ENCODE data around the gene H6PD.

H6PD gene

DNA sequence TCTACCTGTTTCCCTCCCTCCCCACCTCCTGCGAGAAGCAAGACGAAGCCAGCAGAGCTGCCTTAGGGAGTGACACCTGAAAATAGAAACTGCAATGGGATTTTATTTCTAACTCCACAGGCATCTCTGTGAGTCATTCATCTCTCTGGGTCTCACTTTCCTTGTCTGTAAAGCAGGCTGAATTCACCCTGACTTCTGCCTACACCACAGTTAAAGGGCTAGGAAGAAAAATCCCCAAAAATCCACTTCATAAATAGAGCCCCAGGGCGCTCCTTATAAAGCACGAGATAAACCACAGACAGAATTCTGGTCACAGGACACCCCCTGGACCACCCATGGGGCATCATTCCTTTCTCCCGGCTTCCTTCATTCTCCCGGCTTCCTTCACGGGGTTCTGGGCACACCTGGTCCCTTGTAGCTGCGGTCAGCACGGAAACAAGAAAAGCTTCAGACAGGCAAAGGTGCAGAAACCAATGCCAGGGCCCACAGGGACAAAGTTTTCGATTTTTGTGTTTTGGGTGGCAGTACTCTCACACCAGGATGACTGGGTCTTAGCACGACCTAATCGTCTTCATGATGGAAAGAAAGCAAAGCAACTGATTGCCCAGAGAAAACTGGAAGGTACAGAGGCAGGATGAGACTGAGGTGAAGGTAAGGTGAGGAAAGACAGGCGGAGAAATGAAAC is 2.8 kb upstream of the H6PD start:
- WGBS: 76% methylated on average over 13 of the region's 13 CpGs
- no peaks in the 10 kb centered on the region for H3K4me1 ChIP-seq (ENCODE audit: insufficient read depth, low read length)
- H3K9ac ChIP-seq (ENCODE audit: low read depth, low read length): no peak overlapping the region
- no peak overlapping the region for H3K4me3 ChIP-seq (ENCODE audit: low read length)
- no peaks in the 10 kb centered on the region for H3K9me3 ChIP-seq (ENCODE audit: insufficient read depth, low read depth, low read length)
- no peaks in the 10 kb centered on the region for H3K27me3 ChIP-seq (ENCODE audit: insufficient read depth, low read length)
- H3K36me3 ChIP-seq (ENCODE audit: insufficient read depth, low read length): no peaks in the 10 kb centered on the region
- H3K27ac ChIP-seq (ENCODE audit: low read depth, low read length): no peak overlapping the region

DNA sequence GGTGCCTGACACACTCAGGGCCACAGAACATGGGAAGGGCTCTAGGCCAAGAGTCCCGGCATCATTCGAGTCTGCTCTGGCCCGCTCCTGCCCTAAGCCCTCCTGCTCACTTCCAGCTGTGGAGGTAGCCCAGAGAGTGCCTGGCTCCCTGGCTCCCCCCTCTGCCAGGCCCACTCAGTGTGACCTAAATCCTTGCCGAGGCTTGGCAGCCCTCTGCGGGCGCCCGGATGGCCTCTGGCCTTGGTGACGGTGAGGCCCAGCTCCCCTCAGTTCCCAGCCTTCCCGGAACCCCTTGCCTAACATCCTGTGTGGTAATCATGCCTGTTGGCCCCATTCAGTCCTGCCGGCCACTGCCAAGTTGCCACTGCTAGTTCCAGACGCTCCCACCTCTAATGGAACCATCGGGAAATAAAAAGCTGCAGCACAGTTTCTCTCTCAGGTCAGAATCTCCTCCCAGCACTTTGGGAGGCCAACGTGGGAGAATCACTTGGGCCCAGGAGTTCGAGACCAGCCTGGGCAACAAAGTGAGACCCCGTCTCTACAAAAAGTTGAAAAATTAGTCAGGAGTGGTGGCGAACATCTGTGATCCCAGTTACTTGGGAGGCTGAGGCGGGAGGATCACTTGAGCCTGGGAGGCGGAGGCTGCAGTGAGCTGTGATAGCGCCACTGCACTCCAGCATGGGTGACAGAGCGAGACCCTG is 1.2 kb upstream of the H6PD start:
- H3K36me3 ChIP-seq (ENCODE audit: insufficient read depth, low read length): no peaks in the 10 kb centered on the region
- H3K9me3 ChIP-seq (ENCODE audit: insufficient read depth, low read depth, low read length): no peaks in the 10 kb centered on the region
- WGBS: 87% methylated on average over 19 of the region's 20 CpGs
- H3K4me3 ChIP-seq (ENCODE audit: low read length): no peak overlapping the region
- no peak overlapping the region for H3K9ac ChIP-seq (ENCODE audit: low read depth, low read length)
- no peaks in the 10 kb centered on the region for H3K27me3 ChIP-seq (ENCODE audit: insufficient read depth, low read length)
- no peak overlapping the region for H3K27ac ChIP-seq (ENCODE audit: low read depth, low read length)
- H3K4me1 ChIP-seq (ENCODE audit: insufficient read depth, low read length): no peaks in the 10 kb centered on the region

DNA sequence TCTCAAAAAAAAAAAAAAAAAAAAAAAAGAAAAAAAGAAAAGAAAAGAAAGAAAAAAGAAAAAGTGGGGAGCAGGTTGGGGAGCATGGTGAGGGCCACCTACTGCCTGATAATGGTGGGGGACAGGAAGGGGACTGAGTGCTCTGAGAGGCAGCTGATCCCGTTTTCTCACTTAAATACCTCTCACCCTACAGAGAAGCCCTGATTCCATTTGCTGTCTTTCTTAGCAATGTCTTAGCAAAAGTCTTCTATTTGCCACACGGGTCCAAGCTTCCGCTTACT is 692 bp upstream of the H6PD start:
- H3K27ac ChIP-seq (ENCODE audit: low read depth, low read length): no peak overlapping the region
- 54% methylated on average over 3 of the region's 3 CpGs for WGBS

DNA sequence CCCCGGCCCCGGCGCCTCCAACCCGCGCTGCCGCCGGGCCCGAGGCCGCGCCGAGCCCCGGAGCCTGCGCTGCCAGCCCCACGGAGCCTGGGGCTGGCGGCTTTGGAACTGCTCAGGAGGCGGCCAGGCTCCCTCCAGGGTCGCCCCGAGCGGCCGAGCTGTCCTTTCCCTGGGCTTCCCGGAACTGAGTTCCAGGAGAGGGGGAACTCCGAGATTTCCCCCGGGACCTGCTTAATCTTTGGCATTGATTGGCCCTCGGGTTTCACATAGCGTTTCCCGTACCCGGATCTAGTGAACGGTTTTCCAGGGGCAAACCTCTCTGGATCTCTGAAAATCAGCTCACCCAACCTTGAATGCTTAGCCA is 504 bp downstream of the H6PD start:
- Histone ChIP-seq H3K4me1 (ENCODE audit: insufficient read depth, low read length) (peaks cover 9% of the 10 kb centered on the region), H3K9ac (ENCODE audit: low read depth, low read length) (peak overlapping the region; percentile 89), H3K27me3 (ENCODE audit: insufficient read depth, low read length) (no peaks in the 10 kb centered on the region), H3K9me3 (ENCODE audit: insufficient read depth, low read depth, low read length) (no peaks in the 10 kb centered on the region), H3K4me3 (ENCODE audit: low read length) (peak overlapping the region; percentile 60), H3K27ac (ENCODE audit: low read depth, low read length) (peak overlapping the region; percentile 75; the same call in 1 of the 2 replicates), H3K36me3 (ENCODE audit: insufficient read depth, low read length) (no peaks in the 10 kb centered on the region)
- 1% methylated on average over 28 of the region's 28 CpGs for WGBS

More for the DNA sequence above, 692 bp upstream of the H6PD start:
- Histone ChIP-seq H3K4me1 (ENCODE audit: insufficient read depth, low read length) (no peaks in the 10 kb centered on the region), H3K27me3 (ENCODE audit: insufficient read depth, low read length) (no peaks in the 10 kb centered on the region), H3K36me3 (ENCODE audit: insufficient read depth, low read length) (no peaks in the 10 kb centered on the region), H3K4me3 (ENCODE audit: low read length) (peak overlapping the region; percentile 77), H3K9me3 (ENCODE audit: insufficient read depth, low read depth, low read length) (no peaks in the 10 kb centered on the region), H3K9ac (ENCODE audit: low read depth, low read length) (no peak overlapping the region)

DNA sequence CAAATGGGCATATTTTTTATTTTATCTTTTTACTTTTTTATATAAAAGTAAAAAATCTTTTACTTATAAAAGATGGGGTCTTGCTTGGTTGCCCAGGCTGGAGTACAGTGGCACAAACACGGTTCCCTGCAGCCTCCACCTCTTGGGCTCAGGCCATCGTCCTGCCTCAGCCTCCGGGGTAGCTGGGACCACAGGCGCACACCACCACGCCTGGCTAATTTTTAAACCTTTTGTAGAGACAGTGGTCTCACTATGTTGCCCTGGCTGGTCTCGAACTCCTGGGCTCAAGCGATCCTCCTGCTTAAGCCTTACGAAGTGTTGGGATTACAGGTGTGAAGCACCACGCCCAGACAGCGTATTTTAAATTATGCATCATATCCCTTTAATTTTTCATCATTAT is 986 bp downstream of the H6PD start:
- Histone ChIP-seq H3K36me3 (ENCODE audit: insufficient read depth, low read length) (no peaks in the 10 kb centered on the region), H3K27me3 (ENCODE audit: insufficient read depth, low read length) (no peaks in the 10 kb centered on the region), H3K4me3 (ENCODE audit: low read length) (peak overlapping the region; percentile 60), H3K4me1 (ENCODE audit: insufficient read depth, low read length) (peaks cover 14% of the 10 kb centered on the region), H3K9ac (ENCODE audit: low read depth, low read length) (peak overlapping the region; percentile 89; the same call in 1 of the 2 replicates), H3K9me3 (ENCODE audit: insufficient read depth, low read depth, low read length) (no peaks in the 10 kb centered on the region), H3K27ac (ENCODE audit: low read depth, low read length) (no peak overlapping the region)
- 92% methylated on average over 9 of the region's 10 CpGs for WGBS

DNA sequence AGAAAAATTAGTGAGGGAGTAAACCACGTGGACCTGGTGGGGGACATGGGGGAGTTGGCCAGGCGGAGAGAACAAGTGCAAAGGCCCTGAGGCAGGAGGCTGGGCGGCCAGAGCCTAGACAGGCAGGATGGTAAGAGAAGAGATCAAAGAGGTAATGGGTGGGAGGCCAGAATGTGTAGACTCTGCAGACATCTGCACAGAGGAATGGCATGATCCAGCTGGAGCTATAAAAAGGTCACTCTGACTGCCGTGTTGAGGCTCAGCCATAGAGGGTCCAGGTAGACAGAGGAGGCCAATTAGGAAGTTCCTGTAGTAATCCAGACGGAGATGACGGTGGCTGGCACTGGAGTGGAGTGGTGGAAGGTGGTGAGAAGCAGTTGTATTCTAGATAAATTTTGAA is 3.6 kb downstream of the H6PD start:
- H3K4me1 ChIP-seq (ENCODE audit: insufficient read depth, low read length): peaks cover 27% of the 10 kb centered on the region
- H3K9ac ChIP-seq (ENCODE audit: low read depth, low read length): no peak overlapping the region

DNA sequence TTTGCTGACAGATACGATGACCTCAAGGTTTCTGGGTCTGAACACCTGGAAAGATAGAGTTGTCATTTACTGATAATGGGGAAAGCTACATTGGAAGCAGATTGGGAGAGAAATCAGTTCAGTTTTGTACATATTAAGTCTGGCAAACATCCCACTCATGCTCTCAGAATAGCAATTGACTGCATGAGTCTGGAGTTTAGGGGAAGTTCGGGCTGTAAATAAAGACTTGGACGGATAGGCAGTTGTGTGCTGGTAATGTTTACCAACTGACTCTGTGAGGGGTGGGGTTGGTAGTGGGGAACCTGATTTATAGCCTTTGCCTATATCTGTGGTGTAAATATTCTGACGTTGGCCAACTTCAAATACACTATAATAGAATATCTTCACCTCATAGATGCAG is 4.0 kb downstream of the H6PD start:
- Histone ChIP-seq H3K4me3 (ENCODE audit: low read length) (no peak overlapping the region), H3K9me3 (ENCODE audit: insufficient read depth, low read depth, low read length) (no peaks in the 10 kb centered on the region), H3K27me3 (ENCODE audit: insufficient read depth, low read length) (no peaks in the 10 kb centered on the region), H3K9ac (ENCODE audit: low read depth, low read length) (no peak overlapping the region), H3K36me3 (ENCODE audit: insufficient read depth, low read length) (no peaks in the 10 kb centered on the region), H3K27ac (ENCODE audit: low read depth, low read length) (no peak overlapping the region), H3K4me1 (ENCODE audit: insufficient read depth, low read length) (peaks cover 27% of the 10 kb centered on the region)
- 91% methylated on average over 3 of the region's 4 CpGs for WGBS

More for the DNA sequence above, 3.6 kb downstream of the H6PD start:
- 93% methylated on average over 6 of the region's 6 CpGs for WGBS
- Histone ChIP-seq H3K27ac (ENCODE audit: low read depth, low read length) (no peak overlapping the region), H3K9me3 (ENCODE audit: insufficient read depth, low read depth, low read length) (no peaks in the 10 kb centered on the region), H3K4me3 (ENCODE audit: low read length) (no peak overlapping the region), H3K36me3 (ENCODE audit: insufficient read depth, low read length) (no peaks in the 10 kb centered on the region), H3K27me3 (ENCODE audit: insufficient read depth, low read length) (no peaks in the 10 kb centered on the region)

DNA sequence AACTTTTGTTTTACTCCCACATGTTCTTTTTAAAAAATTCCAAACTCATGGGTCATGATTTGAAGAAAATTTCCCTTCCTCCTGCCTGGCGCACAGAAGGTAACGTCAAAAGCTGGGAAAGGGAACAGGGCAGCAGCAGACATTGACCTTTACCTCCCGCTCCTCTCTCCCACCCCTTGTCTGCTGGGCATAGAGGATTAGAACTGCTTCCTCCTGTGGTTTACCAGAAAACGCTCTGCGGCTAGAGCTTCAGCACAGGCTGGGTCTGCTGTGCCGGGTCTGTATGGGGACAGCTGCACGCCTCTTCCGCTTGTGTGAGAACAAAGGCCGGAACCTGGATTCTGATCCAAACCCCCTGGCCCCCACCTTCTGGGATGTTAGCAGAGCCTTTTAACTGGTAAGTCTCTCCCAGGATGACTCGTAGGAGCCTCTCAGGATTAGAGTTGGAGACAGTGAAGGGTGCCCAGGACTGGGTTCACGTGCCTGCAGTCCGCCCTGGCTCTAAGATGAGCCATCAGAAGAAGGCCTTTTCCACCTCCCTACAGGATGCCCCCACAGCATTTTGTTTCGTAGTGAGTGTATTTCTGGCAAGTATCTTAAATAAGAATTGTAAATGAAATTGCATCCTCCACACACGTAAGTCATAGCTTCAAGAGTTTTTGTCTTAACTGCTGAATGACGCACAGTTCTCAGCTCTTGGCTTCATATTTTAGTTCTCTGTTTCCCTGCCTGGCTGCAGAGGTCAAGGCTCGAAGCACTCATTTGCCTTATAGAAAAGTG is 5.2 kb downstream of the H6PD start:
- Histone ChIP-seq H3K9ac (ENCODE audit: low read depth, low read length) (no peak overlapping the region), H3K4me3 (ENCODE audit: low read length) (no peak overlapping the region), H3K27me3 (ENCODE audit: insufficient read depth, low read length) (no peaks in the 10 kb centered on the region), H3K9me3 (ENCODE audit: insufficient read depth, low read depth, low read length) (no peaks in the 10 kb centered on the region), H3K27ac (ENCODE audit: low read depth, low read length) (no peak overlapping the region), H3K36me3 (ENCODE audit: insufficient read depth, low read length) (no peaks in the 10 kb centered on the region), H3K4me1 (ENCODE audit: insufficient read depth, low read length) (peaks cover 27% of the 10 kb centered on the region)
- 75% methylated on average over 15 of the region's 16 CpGs for WGBS

DNA sequence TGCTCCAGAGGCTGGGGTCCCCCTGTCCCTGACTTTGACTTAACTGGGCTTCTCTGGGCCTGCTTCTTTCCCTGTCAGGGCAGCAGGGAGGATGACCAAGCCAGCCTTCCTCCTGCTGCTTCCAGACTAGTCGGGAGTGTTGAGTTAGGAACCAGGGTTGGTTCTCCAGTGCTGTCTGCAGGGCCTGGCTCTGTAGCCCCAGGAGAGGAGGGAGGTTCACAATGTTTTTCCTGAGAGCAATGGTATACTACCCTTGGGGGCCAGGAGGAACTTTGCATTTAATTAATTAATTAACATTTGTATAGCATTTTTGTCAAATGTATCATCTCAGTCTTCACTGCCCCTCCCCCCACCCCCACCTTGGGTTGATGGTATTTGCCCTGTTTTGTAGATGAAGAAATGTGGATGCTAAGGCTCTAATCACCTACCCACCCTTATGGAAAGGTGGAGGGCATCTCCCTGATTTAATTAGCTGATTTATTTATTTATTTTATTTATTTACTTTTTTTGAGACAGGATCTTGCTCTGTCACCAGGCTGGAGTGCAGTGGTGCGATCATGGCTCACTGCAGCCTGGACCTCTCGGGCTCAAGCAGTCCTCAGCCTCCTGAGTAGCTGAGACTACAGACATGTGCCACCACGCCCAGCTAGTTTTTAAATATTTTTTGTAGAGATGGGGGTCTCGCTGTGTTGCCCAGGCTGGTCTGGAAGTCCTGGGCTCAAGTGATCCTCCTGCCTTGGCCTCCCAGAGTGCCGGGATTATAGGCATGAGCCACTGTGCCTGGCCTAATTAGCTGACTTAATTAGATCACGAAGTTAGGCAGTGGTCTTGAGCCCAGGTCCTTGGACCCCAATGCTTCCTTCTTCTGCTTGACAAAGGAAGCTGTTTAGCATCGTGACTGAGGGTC is 6.6 kb downstream of the H6PD start:
- peak overlapping the region; percentile 38; the same call in 1 of the 2 replicates for H3K9ac ChIP-seq (ENCODE audit: low read depth, low read length)
- no peak overlapping the region for H3K4me3 ChIP-seq (ENCODE audit: low read length)
- 81% methylated on average over 8 of the region's 8 CpGs for WGBS
- no peaks in the 10 kb centered on the region for H3K36me3 ChIP-seq (ENCODE audit: insufficient read depth, low read length)
- H3K9me3 ChIP-seq (ENCODE audit: insufficient read depth, low read depth, low read length): no peaks in the 10 kb centered on the region
- no peak overlapping the region for H3K27ac ChIP-seq (ENCODE audit: low read depth, low read length)
- H3K27me3 ChIP-seq (ENCODE audit: insufficient read depth, low read length): no peaks in the 10 kb centered on the region
- H3K4me1 ChIP-seq (ENCODE audit: insufficient read depth, low read length): peaks cover 27% of the 10 kb centered on the region

DNA sequence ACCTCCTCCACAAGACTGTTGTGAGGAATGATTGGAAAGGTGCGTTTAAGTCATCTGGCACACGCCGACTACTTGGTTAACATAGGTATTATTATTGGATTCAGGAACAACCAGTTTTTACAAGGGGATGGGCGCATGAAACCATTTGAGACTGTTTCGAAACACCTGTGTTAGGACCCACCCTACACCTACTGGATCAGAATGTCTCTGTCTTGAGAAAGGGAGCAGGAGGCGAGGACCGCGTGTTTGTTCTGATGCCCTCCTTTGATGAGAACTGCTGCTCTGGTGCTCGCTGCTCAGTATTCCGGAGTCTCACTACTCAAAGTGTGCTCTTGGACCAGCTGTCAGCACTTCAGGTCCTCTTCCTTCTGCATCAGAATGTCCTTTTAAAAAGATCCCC is 7.3 kb downstream of the H6PD start:
- H3K27me3 ChIP-seq (ENCODE audit: insufficient read depth, low read length): no peaks in the 10 kb centered on the region
- H3K4me3 ChIP-seq (ENCODE audit: low read length): no peak overlapping the region
- no peak overlapping the region for H3K27ac ChIP-seq (ENCODE audit: low read depth, low read length)
- no peaks in the 10 kb centered on the region for H3K36me3 ChIP-seq (ENCODE audit: insufficient read depth, low read length)
- H3K9ac ChIP-seq (ENCODE audit: low read depth, low read length): no peak overlapping the region
- peaks cover 27% of the 10 kb centered on the region for H3K4me1 ChIP-seq (ENCODE audit: insufficient read depth, low read length)
- 92% methylated on average over 10 of the region's 10 CpGs for WGBS
- no peaks in the 10 kb centered on the region for H3K9me3 ChIP-seq (ENCODE audit: insufficient read depth, low read depth, low read length)
